GM19452 (cell line): ENCODE results near the gene GIMAP5.
A peak's percentile ranks its signal among the peaks of the same experiment; 100 is the strongest.

Source experiments
- ATAC-seq: cut with Tn5 transposase; IDR thresholded peaks from one replicate; pipeline ENCODE4 v1.9.1; 2021; ENCODE audit not compliant: unreplicated experiment

Gene GIMAP5

DNA sequence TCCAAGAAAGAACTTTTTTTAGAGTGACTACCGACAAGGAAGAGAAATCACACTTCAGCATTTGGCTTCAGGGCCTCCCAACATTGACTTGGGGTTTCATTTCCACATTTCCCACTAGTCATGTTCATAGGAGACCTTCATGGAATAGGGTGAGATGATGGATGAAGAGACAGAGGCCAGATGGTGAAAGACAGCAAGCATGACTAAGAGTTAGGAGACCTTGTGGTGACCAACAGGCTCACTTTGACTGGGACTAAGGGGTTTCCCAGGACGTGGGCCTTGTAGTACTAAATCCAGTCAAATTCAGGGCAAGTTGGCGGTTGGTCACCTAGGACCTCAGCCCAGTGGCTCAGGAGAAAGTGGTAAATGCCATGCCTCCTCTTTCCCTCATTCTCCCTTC, 3.0 kb upstream of the GIMAP5 start:
- ATAC-seq: no peak

DNA sequence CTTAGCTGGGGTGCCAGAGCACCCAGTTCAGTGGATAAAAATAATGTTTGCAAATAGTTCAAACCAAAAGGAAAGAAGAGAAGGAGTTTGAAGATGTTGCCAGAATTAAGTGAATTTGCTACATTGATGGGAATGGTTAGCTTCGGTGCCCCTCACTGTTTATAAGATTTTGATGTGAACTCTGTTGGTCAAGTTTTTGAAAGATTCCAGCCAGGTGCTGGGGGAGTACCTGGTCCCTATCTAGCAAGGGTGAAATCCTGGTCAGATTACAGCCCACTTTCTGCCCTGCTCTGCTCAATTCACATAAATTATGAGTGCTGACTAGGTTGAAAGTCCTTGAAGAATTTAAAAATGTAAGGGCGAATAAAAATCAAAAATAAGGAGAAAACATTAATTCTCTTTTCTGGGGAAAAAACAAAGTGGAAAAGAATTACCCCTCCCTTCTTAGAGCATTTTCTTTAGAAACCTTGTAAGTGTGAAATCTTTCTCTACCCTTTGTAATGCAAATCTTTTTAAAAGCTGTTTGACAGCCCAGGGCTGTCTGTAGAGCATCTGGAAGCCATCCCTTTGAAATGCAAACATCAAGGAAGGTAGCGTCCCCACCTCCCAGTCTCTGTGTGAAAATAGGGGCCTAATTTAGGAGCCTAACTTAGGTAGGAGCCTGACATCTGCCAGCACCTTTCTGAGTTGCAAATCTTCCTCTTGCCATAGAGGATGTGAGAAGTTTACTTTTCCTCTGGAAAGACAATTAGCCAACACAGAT, 1.4 kb upstream of the GIMAP5 start:
- ATAC-seq: no peak

DNA sequence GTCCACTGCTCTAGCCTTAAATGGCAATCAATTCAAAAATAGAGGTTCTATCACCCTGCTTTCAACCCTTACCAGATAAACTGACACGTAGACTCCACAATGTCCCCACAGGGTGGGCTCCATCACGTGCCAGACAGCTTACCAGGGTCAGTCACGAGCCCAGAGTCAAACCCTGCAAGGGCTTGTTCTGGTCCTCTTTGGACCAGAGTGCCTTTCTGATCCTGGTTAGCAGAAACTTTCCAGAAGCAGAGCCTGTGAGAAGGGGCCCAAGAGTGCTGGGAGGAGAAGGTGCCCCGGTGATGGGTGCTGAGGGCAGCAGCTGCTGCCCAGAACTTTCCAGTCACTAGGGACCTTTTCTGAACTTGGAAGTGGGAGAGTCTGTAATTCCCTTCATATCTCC, 354 bp upstream of the GIMAP5 start:
- ATAC-seq: peak; percentile 23

DNA sequence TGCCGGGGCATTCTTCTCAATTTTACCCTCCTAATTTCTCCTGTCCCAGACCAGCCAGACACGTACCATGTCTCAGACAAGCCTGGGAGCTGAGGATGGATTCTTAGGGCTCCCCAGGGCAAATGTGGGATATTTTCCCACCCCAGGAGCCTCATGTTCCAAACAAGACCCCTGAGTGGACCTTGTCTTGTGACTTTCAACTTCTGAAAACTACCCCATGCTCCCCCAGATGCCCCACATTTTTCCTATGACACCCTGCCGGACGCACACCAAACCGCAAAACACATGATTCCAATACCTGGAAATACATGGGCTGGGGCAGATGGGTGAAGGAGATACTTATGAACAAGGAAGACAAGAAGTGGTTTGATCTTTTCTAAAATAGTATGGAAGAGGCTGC, 874 bp downstream of the GIMAP5 start:
- no peak for ATAC-seq

- ATAC-seq: no peak
Observed at GRCh38 chr7:150738591-150739001, 1.4 kb downstream of the GIMAP5 start.

- ATAC-seq: no peak
Observed at GRCh38 chr7:150739033-150739432, 1.8 kb downstream of the GIMAP5 start.

- no peak for ATAC-seq
Observed at GRCh38 chr7:150740053-150740452, 2.8 kb downstream of the GIMAP5 start.

GRCh38 chr7:150742286-150742968, 5.2 kb downstream of the GIMAP5 start:
- ATAC-seq: no peak

DNA sequence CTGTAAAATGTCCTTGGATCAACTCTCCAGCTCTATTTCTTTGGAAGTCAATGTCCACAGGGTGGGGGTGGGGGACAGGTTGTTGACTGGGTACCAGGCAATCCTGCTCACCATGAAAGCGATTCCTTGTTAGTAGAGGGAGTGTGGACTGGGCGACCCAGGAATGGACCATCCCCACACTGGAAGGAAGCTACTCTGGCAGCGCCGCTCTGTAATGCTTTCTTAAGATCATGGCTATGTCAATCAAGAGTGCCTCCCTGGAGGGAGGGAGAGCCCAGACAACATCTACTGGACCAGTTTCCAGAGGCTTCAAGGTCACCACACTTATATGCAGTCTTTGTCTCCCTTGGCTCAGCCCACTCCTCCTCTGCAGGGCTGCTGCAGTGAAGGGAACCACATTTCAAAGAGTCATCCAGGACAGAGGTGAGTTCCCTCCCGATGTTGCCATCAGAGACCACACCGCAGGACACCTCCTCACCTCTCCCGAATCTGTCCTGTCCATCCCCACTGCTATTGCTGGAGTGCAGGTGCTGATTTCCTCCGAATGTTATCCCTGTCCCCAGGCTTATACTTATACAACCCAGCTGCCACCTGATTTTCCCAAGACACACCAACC, 6.9 kb downstream of the GIMAP5 start:
- no peak for ATAC-seq

DNA sequence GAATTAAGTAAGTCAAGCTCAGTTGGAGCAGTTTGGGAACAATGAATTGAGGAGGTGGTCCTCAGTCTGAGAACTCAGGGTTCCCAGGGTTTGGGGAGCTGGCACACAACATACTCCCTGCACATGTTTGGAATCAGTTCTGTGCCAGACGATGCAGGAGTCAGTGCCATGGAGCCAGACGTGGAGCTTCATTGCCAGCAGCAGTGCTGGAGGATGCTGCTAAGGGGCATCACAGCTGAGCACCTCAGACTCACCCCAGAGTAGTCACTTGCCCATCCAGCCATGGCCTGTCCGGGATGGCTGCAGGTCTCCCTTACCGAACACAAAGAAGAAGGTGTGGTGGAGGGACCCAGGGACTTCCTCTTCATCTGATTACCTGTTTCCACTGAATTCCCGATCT, 7.9 kb downstream of the GIMAP5 start:
- ATAC-seq: no peak

GRCh38 chr7:150745876-150746275, 8.7 kb downstream of the GIMAP5 start:
- ATAC-seq: no peak

DNA sequence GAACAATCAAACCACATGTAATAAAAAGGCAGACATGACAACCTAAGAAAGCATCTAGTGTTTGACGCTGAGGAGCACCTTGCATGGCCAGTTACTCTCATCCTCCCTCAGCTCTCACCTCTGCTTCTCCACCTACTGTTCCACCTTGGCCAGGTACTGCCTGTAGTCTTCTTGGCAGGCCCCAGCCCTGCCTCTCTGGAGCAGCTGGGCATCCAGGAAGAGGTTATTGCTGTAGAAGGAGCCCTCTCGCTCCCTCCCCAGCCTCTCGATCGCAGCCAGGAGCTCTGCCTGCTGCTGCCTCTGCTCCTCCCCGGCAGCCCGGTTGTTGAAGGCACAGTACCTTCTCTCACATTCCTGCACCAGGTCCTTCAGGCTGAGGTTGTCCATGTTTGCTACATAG, 9.7 kb downstream of the GIMAP5 start:
- ATAC-seq: no peak

GRCh38 chr7:150748376-150748775, 11.2 kb downstream of the GIMAP5 start:
- no peak for ATAC-seq

GRCh38 chr7:150751702-150752101, 14.5 kb downstream of the GIMAP5 start:
- no peak for ATAC-seq

- ATAC-seq: no peak
Observed at GRCh38 chr7:150753239-150753638, 16.0 kb downstream of the GIMAP5 start.

- ATAC-seq: no peak
Observed at GRCh38 chr7:150753826-150754603, 16.8 kb downstream of the GIMAP5 start.

GRCh38 chr7:150754951-150755350, 17.7 kb downstream of the GIMAP5 start:
- ATAC-seq: no peak

- no peak for ATAC-seq
Observed at GRCh38 chr7:150755473-150756099, 18.4 kb downstream of the GIMAP5 start.

GRCh38 chr7:150756166-150756565, 18.9 kb downstream of the GIMAP5 start:
- ATAC-seq: no peak

- no peak for ATAC-seq
Observed at GRCh38 chr7:150756858-150757257, 19.6 kb downstream of the GIMAP5 start.

- ATAC-seq: no peak
Observed at GRCh38 chr7:150759479-150759878, 22.3 kb downstream of the GIMAP5 start.
